Immature natural killer cell (primary cell): ENCODE results near the gene GALNT7. TPM values are rescaled to one million over a fixed set of nuclear protein-coding genes. Genes with fewer than 3 reads are reported as not detected.
A peak's percentile ranks its signal among the peaks of the same experiment; 100 is the strongest.

ENCODE experiments used
- DNase-seq, 3 donors: peaks; one replicate each; pipeline ENCODE4 v3.0.0; 2022; ENCODE audit warnings: mixed read lengths in 1 of 3
- H3K27ac Mint-ChIP-seq, 6 donors: one replicate each; pipeline ENCODE4 v1.8.0; 2020; ENCODE audit warnings: mixed read lengths in 6 of 6, mild to moderate bottlenecking in 5 of 6, inconsistent platforms in 4 of 6, moderate library complexity in 3 of 6
- H3K27me3 Mint-ChIP-seq, 3 donors: one replicate each; pipeline ENCODE4 v1.8.0; 2020 to 2021; ENCODE audit warnings: low read depth in 3 of 3, mild to moderate bottlenecking in 3 of 3, mixed read lengths in 3 of 3, moderate library complexity in 3 of 3, inconsistent platforms in 1 of 3
- H3K36me3 Mint-ChIP-seq, 3 donors: one replicate each; pipeline ENCODE4 v1.8.0; 2020; ENCODE audit warnings: mixed read lengths in 3 of 3, inconsistent platforms in 2 of 3, mild to moderate bottlenecking in 2 of 3
- H3K4me1 Mint-ChIP-seq, 2 donors: one replicate each; pipeline ENCODE4 v1.8.0; 2020; ENCODE audit warnings: inconsistent platforms in 2 of 2, mild to moderate bottlenecking in 2 of 2, mixed read lengths in 2 of 2, moderate library complexity in 1 of 2
- H3K4me3 Mint-ChIP-seq, 5 donors: one replicate each; pipeline ENCODE4 v1.8.0; 2020; ENCODE audit warnings: mild to moderate bottlenecking in 5 of 5, mixed read lengths in 5 of 5, inconsistent platforms in 3 of 5, moderate library complexity in 3 of 5
- H3K9me3 Mint-ChIP-seq, 6 donors: one replicate each; pipeline ENCODE4 v1.8.0; 2020; ENCODE audit warnings: mild to moderate bottlenecking in 6 of 6, mixed read lengths in 6 of 6, inconsistent platforms in 4 of 6, moderate library complexity in 3 of 6
- polyA plus RNA-seq, 3 donors: library from polyadenylated mRNA; unstranded; fragments of 300-500 nt; fragmentation: Illumina TruSeq; gene quantifications; one replicate each; pipeline ENCODE4 v1.2.3, GENCODE V29; 2021

GALNT7 gene
- polyA plus RNA-seq, 3 donors from 2014 or later = 6.8 to 9.9 (median 6.9) TPM

DNA sequence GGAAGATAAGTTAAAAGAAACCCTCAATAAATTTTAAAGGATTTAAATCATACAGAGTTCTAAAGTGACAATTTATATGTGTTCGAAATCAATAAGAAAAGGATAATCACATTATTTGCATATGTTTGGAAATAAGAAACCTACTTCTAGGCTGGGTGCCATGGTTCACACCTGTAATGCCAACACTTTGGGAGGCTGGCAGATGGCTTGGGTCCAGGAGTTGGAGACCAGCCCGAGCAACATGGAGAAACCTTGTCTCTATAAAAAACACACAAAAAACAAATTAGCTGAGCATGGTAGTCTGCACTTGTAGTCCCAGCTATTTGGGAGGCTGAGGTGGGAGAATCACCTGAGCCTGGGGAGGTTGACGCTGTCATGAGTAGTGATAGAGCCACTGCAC lies 194.1 kb downstream of the GALNT7 start:
- Mint-ChIP-seq H3K27ac (no peak overlapping the region), H3K4me1 (peaks cover 7 to 9% of the 10 kb centered on the region in 2 donors), H3K27me3 (peaks cover 0 to 3% (median 2%) of the 10 kb centered on the region in 3 donors), H3K36me3 (no peaks in the 10 kb centered on the region), H3K4me3 (no peak overlapping the region), H3K9me3 (no peaks in the 10 kb centered on the region)
- DNase-seq = no peak

DNA sequence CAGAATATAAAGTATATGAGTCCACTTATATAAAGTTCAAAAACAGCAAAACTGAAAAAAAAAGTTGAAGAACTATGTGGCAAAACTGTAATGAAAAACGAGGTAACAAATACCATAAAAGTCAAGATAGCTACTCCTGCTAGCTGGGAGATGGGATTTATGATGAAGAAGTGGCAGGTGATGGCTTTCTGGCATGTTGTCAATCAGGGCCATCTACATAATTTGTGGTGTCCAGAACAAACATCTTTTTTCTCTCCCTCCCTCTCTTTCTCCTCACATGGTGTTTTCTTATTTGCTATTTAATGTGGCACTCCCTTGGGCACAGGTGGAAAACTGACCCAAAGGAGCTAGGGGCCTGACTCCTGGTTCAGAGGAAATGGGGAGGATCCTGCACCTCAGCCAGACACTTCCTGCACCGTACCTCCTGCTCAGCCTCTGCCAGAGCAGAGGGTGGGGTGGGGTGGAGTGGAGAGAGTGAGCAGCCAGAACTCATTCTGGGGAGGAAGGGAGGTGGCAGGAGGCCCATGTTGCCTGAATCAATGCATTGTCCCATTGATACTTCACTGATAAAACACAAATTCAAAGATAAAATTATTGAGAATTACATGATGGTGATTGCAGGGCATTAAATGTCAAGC lies 196.9 kb downstream of the GALNT7 start:
- H3K27ac Mint-ChIP-seq = peak overlapping the region in 2 of 6 donors; percentile 30 to 50

DNA sequence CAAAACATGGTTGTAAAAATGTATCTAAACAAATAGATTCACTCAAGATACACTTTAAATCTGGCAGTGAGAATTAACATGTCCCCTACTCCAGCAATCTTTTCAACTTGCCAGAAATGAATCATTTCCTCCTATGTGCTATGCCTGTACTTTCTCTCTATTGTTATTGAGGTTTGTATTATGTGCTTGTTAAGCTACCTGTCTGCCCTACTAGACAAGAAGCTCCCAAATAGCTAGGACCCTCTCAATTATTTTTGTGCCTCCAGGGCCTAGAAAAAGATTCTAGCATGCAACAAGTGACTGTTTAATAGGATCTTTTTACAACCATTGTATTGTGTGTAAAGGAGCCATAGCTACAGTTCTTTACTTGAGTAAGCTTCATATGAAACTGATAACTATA lies 198.7 kb downstream of the GALNT7 start:
- H3K27me3 Mint-ChIP-seq = peaks cover 12 to 18% (median 16%) of the 10 kb centered on the region in 3 donors

More for the DNA sequence above, 196.9 kb downstream of the GALNT7 start:
- H3K9me3 Mint-ChIP-seq = no peaks in the 10 kb centered on the region
- H3K4me3 Mint-ChIP-seq = no peak overlapping the region
- peaks cover 11% of the 10 kb centered on the region in 2 donors for H3K4me1 Mint-ChIP-seq
- no peak for DNase-seq
- H3K36me3 Mint-ChIP-seq = no peaks in the 10 kb centered on the region
- H3K27me3 Mint-ChIP-seq = peaks cover 3 to 13% (median 7%) of the 10 kb centered on the region in 3 donors

DNA sequence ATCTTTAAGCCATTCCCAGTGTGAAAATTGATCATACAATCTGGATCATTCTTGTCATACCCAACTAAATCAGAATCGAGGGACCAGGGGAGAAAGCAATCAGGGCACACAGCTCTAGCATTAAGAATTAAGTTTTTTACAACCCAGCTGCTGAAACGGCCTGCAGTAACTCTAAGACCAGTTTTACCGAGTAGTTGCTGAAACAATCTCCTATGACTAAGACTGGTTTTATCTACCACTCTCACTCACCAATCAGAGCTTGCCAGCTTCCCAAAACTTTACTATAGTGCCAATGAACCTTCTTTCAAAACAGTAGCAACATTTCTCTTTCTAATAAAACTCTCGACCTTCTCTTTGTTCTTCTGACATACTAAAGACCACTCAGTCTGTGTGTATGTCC lies 199.3 kb downstream of the GALNT7 start:
- Mint-ChIP-seq H3K4me1 (peaks cover 24 to 27% of the 10 kb centered on the region in 2 donors), H3K36me3 (no peaks in the 10 kb centered on the region), H3K27ac (no peak overlapping the region), H3K27me3 (peaks cover 12 to 18% (median 17%) of the 10 kb centered on the region in 3 donors), H3K9me3 (no peaks in the 10 kb centered on the region), H3K4me3 (peak overlapping the region in 1 of 5 donors; percentile 30)
- no peak for DNase-seq

More for the DNA sequence above, 198.7 kb downstream of the GALNT7 start:
- H3K36me3 Mint-ChIP-seq = no peaks in the 10 kb centered on the region
- peaks cover 20% of the 10 kb centered on the region in 2 donors for H3K4me1 Mint-ChIP-seq
- H3K4me3 Mint-ChIP-seq = no peak overlapping the region
- no peak overlapping the region for H3K27ac Mint-ChIP-seq
- no peak for DNase-seq
- no peaks in the 10 kb centered on the region for H3K9me3 Mint-ChIP-seq

DNA sequence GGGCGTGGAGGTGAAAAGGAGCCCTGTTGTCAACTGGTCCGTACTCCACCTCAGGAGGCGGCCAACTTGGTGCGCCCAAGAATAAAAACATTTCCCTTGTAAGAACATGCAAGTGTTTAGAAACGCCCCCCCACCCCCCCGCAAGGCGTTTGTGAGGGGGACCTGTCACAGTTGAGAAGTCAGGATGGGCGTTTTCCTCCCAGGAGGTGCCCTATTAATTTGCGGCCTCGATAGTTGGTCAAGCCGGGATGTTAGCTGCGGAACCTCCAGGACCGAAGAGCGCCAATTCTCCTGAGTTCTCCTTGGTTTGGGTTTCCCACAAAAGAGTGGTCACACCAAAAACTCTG lies 201.5 kb downstream of the GALNT7 start:
- DNase-seq = no peak
- Mint-ChIP-seq H3K36me3 (no peaks in the 10 kb centered on the region), H3K4me1 (peaks cover 29 to 33% of the 10 kb centered on the region in 2 donors), H3K9me3 (no peaks in the 10 kb centered on the region), H3K27ac (peak overlapping the region; percentile 89 to 98 (median 96)), H3K4me3 (peak overlapping the region; percentile 99 to 100 (median 100)), H3K27me3 (peaks cover 12 to 17% (median 15%) of the 10 kb centered on the region in 3 donors)

DNA sequence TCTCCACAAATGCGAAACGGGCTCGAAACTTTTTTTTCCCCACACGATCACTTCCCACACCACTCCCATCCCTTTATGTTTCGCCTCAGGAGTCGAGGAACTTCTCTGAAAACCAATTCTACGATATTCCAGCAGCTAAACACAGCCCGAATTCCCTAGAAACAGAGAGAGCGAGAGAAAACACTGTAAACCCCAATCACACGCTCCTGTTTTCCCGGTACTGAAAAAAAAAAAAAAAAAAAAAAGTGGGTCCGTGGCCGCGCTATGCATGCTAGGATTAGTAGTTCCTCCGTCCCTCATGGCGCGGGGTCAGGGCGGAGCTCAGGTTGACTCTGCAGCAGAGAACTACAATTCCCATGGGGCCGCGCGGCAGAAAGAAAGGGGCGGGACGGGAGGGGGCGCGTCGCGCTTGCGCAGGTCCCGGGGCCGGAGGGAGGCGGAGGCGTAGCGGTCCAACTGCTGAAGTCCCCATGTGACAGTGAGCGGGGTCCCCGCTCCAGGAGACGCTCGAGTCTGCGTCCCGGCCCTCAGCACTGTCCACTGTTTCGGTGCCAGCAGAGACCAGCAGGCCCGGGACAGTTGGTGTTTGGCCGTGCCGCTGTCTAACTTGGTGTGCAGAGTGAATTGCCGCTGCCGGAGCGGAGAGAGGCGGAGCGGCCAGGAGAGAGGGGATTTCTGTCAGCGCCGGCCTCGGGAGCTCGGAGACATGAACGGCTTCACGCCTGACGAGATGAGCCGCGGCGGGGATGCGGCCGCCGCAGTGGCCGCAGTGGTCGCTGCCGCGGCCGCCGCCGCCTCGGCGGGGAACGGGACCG lies 202.1 kb downstream of the GALNT7 start, which contains the start of gene SAP30:
Gene SAP30 (plus strand): TSS at position 478 of the 815 bp plus-strand sequence. CDS start 229 bp downstream, at position 707.
- H3K27ac Mint-ChIP-seq = peak within 1 kb of the TSS; percentile 89 to 98 (median 96)
- peak; percentile 90 to 94 (median 93) for DNase-seq
- H3K36me3 Mint-ChIP-seq = no peaks in the 10 kb centered on the region
- H3K4me1 Mint-ChIP-seq = peaks cover 26 to 33% of the 10 kb centered on the region in 2 donors
- H3K9me3 Mint-ChIP-seq = no peaks in the 10 kb centered on the region
- H3K27me3 Mint-ChIP-seq = peaks cover 12 to 17% (median 15%) of the 10 kb centered on the region in 3 donors
- peak within 1 kb of the TSS; percentile 99 to 100 (median 100) for H3K4me3 Mint-ChIP-seq

DNA sequence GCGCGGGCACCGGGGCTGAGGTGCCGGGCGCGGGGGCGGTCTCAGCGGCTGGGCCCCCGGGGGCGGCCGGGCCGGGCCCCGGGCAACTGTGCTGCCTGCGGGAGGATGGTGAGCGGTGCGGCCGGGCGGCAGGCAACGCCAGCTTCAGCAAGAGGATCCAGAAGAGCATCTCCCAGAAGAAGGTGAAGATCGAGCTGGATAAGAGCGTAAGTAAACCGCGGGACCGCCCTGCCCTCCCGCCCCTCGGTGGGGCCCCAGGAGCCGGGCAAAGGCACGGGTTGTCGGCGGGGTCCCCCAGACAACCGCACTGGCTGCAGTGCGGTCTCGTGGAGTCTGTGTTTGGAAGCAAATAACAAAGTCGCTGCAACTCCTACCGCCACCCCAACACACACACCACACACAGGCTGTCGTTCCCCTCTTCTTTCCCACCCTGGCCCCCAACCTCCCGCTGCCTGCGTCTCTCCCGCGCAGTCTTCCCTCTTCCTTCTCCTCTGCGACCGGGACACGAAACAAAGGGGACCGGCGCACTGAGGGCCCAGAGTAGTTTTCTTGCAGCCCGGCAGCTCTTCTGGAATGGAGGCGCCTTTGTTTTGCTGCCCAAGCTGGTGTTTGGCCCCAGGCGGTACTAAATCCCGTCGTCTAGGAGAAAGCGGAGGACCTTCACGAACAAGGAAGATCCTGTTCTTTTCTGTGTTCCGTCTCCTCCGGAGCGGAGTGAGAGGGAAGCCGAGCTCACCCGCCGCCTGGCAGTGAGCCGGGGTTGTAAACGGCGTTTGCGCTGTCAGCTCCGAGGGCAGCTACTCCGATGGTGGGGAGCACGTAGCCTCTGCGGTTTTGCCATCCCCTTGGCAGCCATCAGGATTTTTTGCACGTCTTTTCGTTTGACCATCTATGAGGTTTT lies 202.9 kb downstream of the GALNT7 start:
- Mint-ChIP-seq H3K4me3 (peak overlapping the region; percentile 93 to 100 (median 96)), H3K9me3 (no peaks in the 10 kb centered on the region), H3K27me3 (peaks cover 12 to 17% (median 15%) of the 10 kb centered on the region in 3 donors), H3K4me1 (peaks cover 25 to 33% of the 10 kb centered on the region in 2 donors), H3K27ac (peak overlapping the region; percentile 67 to 89 (median 84)), H3K36me3 (no peaks in the 10 kb centered on the region)
- DNase-seq = peak; percentile 40 to 49 (median 47)

Other genes with a start within 250 kb of the GALNT7 start
- gene HMGB2, start 165.5 kb downstream of the GALNT7 start, polyA plus RNA-seq = 100 to 1,000 TPM; 150 to 153 (median 152) TPM
- 1 to 10 TPM; 2.0 to 3.5 (median 3.5) TPM for gene SAP30, start 202.1 kb downstream of the GALNT7 start, polyA plus RNA-seq
- gene SCRG1, start 230.3 kb downstream of the GALNT7 start, polyA plus RNA-seq = under 1 TPM in 1 of 3 donors, not detected in 2; 0.04 TPM